ENCODE measurements around the gene ASAP3. TPM values are rescaled to one million over a fixed set of nuclear protein-coding genes. Genes with fewer than 3 reads are reported as not detected.
A peak's percentile ranks its signal among the peaks of the same experiment; 100 is the strongest.

Gene ASAP3
- total RNA-seq, 1 donor from 2014 or later = 33.5 TPM

GRCh38 chr1:23393706-23394105, 90.3 kb downstream of the ASAP3 start:
- Histone ChIP-seq H3K9ac (ENCODE audit: low read length) (peak overlapping the region; percentile 9), H2AFZ (ENCODE audit: low read depth, low read length) (peak overlapping the region; percentile 2), H3K4me3 (ENCODE audit: insufficient read depth, low read depth, low read length) (no peak overlapping the region), H3K4me2 (ENCODE audit: low read length) (peak overlapping the region; percentile 68), H3K9me3 (ENCODE audit: insufficient read depth, low read depth, low read length) (no peaks in the 10 kb centered on the region), H3K79me2 (ENCODE audit: insufficient read depth, low read length) (no peaks in the 10 kb centered on the region), H3K27ac (ENCODE audit: low read depth, low read length) (peak overlapping the region; percentile 56), H3K4me1 (ENCODE audit: insufficient read depth, low read length) (peaks cover 24% of the 10 kb centered on the region), H3K27me3 (ENCODE audit: insufficient read depth, low read length) (no peaks in the 10 kb centered on the region), H4K20me1 (ENCODE audit: insufficient read depth, low read length) (no peaks in the 10 kb centered on the region), H3K36me3 (ENCODE audit: insufficient read depth, low read length) (no peaks in the 10 kb centered on the region)
- Mint-ChIP-seq H3K27ac (ENCODE audit: unreplicated experiment) (no peak overlapping the region), H3K36me3 (ENCODE audit: low read depth, unreplicated experiment) (peaks cover 7% of the 10 kb centered on the region), H3K27me3 (ENCODE audit: low read depth, unreplicated experiment) (peaks cover 35% of the 10 kb centered on the region), H3K4me1 (ENCODE audit: low read depth, unreplicated experiment) (peaks cover 14% of the 10 kb centered on the region), H3K4me3 (ENCODE audit: unreplicated experiment) (no peak overlapping the region), H3K9me3 (ENCODE audit: unreplicated experiment) (peaks cover 2% of the 10 kb centered on the region)
- FAIRE-seq (no peak), DNase-seq (ENCODE audit: low read depth) (peak; percentile 76)
- TF ChIP-seq, protein P1, sequence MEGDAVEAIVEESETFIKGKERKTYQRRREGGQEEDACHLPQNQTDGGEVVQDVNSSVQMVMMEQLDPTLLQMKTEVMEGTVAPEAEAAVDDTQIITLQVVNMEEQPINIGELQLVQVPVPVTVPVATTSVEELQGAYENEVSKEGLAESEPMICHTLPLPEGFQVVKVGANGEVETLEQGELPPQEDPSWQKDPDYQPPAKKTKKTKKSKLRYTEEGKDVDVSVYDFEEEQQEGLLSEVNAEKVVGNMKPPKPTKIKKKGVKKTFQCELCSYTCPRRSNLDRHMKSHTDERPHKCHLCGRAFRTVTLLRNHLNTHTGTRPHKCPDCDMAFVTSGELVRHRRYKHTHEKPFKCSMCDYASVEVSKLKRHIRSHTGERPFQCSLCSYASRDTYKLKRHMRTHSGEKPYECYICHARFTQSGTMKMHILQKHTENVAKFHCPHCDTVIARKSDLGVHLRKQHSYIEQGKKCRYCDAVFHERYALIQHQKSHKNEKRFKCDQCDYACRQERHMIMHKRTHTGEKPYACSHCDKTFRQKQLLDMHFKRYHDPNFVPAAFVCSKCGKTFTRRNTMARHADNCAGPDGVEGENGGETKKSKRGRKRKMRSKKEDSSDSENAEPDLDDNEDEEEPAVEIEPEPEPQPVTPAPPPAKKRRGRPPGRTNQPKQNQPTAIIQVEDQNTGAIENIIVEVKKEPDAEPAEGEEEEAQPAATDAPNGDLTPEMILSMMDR (IDR thresholded peaks at IDR 0.05; ENCODE audit: insufficient read depth, low read depth, low read length) = no peak
- TF ChIP-seq EZH2 (IDR thresholded peaks at IDR 0.05; ENCODE audit: insufficient read depth, low read length) = no peak

- H3K79me2 ChIP-seq (ENCODE audit: insufficient read depth, low read length) = no peaks in the 10 kb centered on the region
- Mint-ChIP-seq H3K4me1 (ENCODE audit: low read depth, unreplicated experiment) (peaks cover 14% of the 10 kb centered on the region), H3K36me3 (ENCODE audit: low read depth, unreplicated experiment) (peaks cover 9% of the 10 kb centered on the region), H3K27me3 (ENCODE audit: low read depth, unreplicated experiment) (peaks cover 31% of the 10 kb centered on the region), H3K4me3 (ENCODE audit: unreplicated experiment) (no peak overlapping the region), H3K9me3 (ENCODE audit: unreplicated experiment) (peaks cover 2% of the 10 kb centered on the region), H3K27ac (ENCODE audit: unreplicated experiment) (no peak overlapping the region)
- H3K27me3 ChIP-seq (ENCODE audit: insufficient read depth, low read length) = no peaks in the 10 kb centered on the region
- no peaks in the 10 kb centered on the region for H3K36me3 ChIP-seq (ENCODE audit: insufficient read depth, low read length)
- DNase-seq (ENCODE audit: low read depth) (no peak), FAIRE-seq (peak; percentile 91)
- H3K4me2 ChIP-seq (ENCODE audit: low read length) = no peak overlapping the region
- TF ChIP-seq EZH2 (IDR thresholded peaks at IDR 0.05; ENCODE audit: insufficient read depth, low read length) = no peak
- TF ChIP-seq, protein P1 (IDR thresholded peaks at IDR 0.05; ENCODE audit: insufficient read depth, low read depth, low read length) = no peak
- H4K20me1 ChIP-seq (ENCODE audit: insufficient read depth, low read length) = no peaks in the 10 kb centered on the region
- H3K9ac ChIP-seq (ENCODE audit: low read length) = peak overlapping the region; percentile 1
- no peak overlapping the region for H3K27ac ChIP-seq (ENCODE audit: low read depth, low read length)
- H3K9me3 ChIP-seq (ENCODE audit: insufficient read depth, low read depth, low read length) = no peaks in the 10 kb centered on the region
- H3K4me1 ChIP-seq (ENCODE audit: insufficient read depth, low read length) = peaks cover 24% of the 10 kb centered on the region
- no peak overlapping the region for H2AFZ ChIP-seq (ENCODE audit: low read depth, low read length)
- H3K4me3 ChIP-seq (ENCODE audit: insufficient read depth, low read depth, low read length) = no peak overlapping the region
Observed at GRCh38 chr1:23392125-23392855, 91.7 kb downstream of the ASAP3 start.

DNA sequence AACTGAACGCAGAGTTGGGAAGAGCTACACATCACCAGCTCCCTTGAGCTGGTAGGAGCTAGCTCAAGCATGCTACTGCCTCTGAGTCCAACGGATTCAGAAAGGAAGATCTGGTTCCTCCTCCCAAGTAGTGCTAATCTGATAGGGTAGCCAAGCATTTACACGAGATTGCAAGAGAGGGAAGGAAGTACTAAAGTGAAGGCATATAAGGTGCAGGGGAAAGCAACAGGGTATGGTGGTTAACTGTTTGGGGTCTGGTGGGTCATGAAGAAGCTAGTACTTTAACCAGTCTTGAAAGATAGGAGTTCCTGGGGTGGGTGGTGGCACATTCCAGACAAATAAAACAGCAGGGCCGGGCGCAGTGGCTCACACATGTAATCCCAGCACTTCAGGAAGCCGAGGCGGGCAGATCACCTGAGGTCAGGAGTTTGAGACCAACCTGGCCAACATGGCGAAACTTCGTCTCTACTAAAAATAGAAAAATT, 94.1 kb downstream of the ASAP3 start:
- no peak overlapping the region for H2AFZ ChIP-seq (ENCODE audit: low read depth, low read length)
- H3K9me3 Mint-ChIP-seq (ENCODE audit: unreplicated experiment) = no peaks in the 10 kb centered on the region
- DNase-seq (ENCODE audit: low read depth) = no peak
- peaks cover 34% of the 10 kb centered on the region for H3K27me3 Mint-ChIP-seq (ENCODE audit: low read depth, unreplicated experiment)
- peaks cover 22% of the 10 kb centered on the region for H3K4me1 Mint-ChIP-seq (ENCODE audit: low read depth, unreplicated experiment)
- H3K36me3 ChIP-seq (ENCODE audit: insufficient read depth, low read length) = no peaks in the 10 kb centered on the region
- H4K20me1 ChIP-seq (ENCODE audit: insufficient read depth, low read length) = no peaks in the 10 kb centered on the region
- no peaks in the 10 kb centered on the region for H3K79me2 ChIP-seq (ENCODE audit: insufficient read depth, low read length)
- no peak overlapping the region for H3K9ac ChIP-seq (ENCODE audit: low read length)
- H3K36me3 Mint-ChIP-seq (ENCODE audit: low read depth, unreplicated experiment) = peaks cover 3% of the 10 kb centered on the region
- FAIRE-seq = no peak
- no peak overlapping the region for H3K27ac ChIP-seq (ENCODE audit: low read depth, low read length)
- H3K27ac Mint-ChIP-seq (ENCODE audit: unreplicated experiment) = no peak overlapping the region
- TF ChIP-seq, protein P1 (IDR thresholded peaks at IDR 0.05; ENCODE audit: insufficient read depth, low read depth, low read length) = no peak
- TF ChIP-seq EZH2 (IDR thresholded peaks at IDR 0.05; ENCODE audit: insufficient read depth, low read length) = no peak
- peaks cover 25% of the 10 kb centered on the region for H3K4me1 ChIP-seq (ENCODE audit: insufficient read depth, low read length)
- no peak overlapping the region for H3K4me2 ChIP-seq (ENCODE audit: low read length)
- H3K27me3 ChIP-seq (ENCODE audit: insufficient read depth, low read length) = no peaks in the 10 kb centered on the region
- no peaks in the 10 kb centered on the region for H3K9me3 ChIP-seq (ENCODE audit: insufficient read depth, low read depth, low read length)
- H3K4me3 Mint-ChIP-seq (ENCODE audit: unreplicated experiment) = peak overlapping the region; percentile 3
- H3K4me3 ChIP-seq (ENCODE audit: insufficient read depth, low read depth, low read length) = no peak overlapping the region
